Medulla oblongata (tissue), 1 donor: ENCODE measurements around the gene TRIM58.

Experiments
- DNase-seq: peaks from one replicate; pipeline ENCODE4 v3.0.0-alpha.2; 2015; ENCODE audit errors: extremely low spot score

The TRIM58 gene, protein sequence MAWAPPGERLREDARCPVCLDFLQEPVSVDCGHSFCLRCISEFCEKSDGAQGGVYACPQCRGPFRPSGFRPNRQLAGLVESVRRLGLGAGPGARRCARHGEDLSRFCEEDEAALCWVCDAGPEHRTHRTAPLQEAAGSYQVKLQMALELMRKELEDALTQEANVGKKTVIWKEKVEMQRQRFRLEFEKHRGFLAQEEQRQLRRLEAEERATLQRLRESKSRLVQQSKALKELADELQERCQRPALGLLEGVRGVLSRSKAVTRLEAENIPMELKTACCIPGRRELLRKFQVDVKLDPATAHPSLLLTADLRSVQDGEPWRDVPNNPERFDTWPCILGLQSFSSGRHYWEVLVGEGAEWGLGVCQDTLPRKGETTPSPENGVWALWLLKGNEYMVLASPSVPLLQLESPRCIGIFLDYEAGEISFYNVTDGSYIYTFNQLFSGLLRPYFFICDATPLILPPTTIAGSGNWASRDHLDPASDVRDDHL

DNA sequence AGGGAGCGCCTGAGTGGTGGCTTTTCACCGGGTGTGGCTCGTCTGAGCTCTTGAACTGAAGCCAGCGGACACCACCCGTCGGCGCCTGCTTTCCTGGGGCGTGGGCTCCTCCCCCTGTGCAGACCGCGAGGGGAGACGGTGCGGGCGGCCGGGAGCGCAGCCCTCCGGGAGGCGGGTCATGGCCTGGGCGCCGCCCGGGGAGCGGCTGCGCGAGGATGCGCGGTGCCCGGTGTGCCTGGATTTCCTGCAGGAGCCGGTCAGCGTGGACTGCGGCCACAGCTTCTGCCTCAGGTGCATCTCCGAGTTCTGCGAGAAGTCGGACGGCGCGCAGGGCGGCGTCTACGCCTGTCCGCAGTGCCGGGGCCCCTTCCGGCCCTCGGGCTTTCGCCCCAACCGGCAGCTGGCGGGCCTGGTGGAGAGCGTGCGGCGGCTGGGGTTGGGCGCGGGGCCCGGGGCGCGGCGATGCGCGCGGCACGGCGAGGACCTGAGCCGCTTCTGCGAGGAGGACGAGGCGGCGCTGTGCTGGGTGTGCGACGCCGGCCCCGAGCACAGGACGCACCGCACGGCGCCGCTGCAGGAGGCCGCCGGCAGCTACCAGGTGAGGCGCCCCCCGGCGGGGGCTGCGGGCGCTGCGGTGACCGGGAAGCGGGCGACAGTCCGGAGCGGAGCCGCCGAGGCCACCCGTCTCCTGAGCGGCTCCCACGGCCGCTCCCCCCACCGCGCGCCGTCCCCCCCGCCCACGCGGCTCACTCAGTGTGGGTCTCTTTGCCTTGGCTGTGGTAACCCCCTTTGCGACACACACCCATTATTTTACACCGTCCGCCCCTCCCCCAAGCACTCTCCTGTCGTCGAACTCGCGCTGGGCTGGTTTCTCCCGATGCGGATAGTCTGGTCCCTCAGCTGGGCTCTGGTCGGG lies at the start of gene TRIM58:
Gene TRIM58, plus strand, starts transcription at position 119 of the 916 bp plus-strand sequence. Its CDS starts 60 bp downstream, at position 179.
- DNase-seq, result no peak

- no peak for DNase-seq
These were observed 44.4 kb upstream of the TRIM58 start for GRCh38 chr1:247812637-247813036.

GRCh38 chr1:247822060-247822459 lies 34.9 kb upstream of the TRIM58 start:
- DNase-seq, result no peak

- DNase-seq, result no peak
These were observed 33.0 kb upstream of the TRIM58 start, which contains the start of gene OR14A16 for GRCh38 chr1:247824023-247824422. OR14A16 (minus strand) TSS chr1:247824119; CDS start chr1:247815729, 8,390 bp downstream.

DNA sequence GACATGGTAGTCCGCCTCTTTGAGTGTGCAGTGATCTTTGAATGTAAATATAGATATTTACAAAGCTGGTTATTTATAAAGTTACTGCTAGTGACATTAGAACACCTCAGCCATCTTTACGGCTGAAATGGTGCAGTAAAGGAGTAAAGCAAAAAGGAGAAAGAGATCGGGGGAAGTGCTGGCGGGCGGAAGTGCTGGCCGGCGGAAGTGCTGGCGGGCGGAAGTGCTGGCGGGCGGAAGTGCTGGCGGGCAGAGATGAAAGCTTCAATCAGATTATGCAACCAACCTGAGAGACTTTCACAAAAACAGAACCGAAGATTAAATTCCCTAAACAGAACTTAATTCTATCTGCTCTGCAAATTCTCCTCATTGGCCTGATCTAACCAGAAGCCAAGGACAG lies 31.6 kb upstream of the TRIM58 start:
- no peak for DNase-seq

GRCh38 chr1:247829656-247830055 lies 27.3 kb upstream of the TRIM58 start:
- DNase-seq, result no peak

GRCh38 chr1:247833601-247834000 lies 23.4 kb upstream of the TRIM58 start:
- DNase-seq, result no peak

DNA sequence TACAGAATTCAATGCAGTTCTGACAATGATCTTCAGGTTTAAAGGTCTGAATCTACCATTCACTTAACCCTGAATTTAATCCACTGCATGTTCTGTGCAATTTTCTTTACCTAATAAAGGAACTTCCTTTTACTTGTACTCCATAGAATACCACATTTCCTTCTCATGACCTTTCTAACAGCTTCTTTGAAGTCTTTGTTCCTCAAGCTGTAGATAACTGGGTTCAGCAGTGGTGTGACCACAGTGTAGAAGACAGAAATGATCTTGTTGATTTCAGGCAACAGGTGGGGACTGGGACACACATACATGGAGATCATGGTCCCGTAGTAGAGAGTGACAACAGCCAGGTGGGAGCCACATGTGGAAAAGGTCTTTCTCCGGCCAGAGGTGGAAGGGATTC lies 16.2 kb upstream of the TRIM58 start:
- no peak for DNase-seq

DNA sequence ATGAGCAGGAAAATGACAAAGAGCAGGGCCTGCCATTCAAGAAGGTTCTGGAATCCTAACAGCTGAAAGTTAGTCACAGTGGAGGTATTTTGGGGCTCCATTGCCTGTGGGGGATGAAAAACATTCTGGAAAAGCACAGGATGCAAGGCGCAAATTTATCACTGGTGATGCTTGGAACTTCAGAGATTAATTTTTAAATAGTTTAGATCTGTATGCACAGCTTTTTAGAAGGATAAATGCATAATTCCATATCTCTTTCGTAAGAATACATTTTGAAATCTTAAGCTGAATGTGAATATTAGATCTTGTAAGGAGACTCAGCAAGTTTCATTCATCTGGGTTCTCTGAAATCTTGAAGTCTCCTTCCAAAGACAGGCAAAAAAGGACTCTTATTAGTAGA lies 15.2 kb upstream of the TRIM58 start, which contains the start of gene OR11L1:
Gene OR11L1, minus strand, starts transcription at position 101 of the 400 bp plus-strand sequence. Its CDS starts 0 bp downstream, at position 101.
- DNase-seq, result no peak

DNA sequence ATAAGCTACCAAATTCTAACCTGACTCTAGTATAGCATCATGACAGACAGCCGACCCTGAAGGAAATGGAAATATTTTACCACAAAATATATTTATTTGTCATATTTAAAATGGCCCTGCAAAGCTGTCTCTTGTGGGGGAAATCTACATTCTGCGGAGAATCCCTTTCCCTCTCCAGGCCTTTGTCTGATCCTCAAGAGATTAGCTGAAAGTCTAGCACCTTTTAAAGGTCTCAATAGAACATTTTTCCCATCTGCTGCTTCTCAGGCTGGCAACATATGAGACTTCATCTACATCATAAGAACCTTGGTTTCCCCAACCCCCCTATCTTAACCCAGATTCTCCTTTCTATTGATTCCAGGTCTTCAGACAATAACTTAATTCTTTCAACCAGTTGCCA lies 13.6 kb upstream of the TRIM58 start:
- DNase-seq, result no peak

DNA sequence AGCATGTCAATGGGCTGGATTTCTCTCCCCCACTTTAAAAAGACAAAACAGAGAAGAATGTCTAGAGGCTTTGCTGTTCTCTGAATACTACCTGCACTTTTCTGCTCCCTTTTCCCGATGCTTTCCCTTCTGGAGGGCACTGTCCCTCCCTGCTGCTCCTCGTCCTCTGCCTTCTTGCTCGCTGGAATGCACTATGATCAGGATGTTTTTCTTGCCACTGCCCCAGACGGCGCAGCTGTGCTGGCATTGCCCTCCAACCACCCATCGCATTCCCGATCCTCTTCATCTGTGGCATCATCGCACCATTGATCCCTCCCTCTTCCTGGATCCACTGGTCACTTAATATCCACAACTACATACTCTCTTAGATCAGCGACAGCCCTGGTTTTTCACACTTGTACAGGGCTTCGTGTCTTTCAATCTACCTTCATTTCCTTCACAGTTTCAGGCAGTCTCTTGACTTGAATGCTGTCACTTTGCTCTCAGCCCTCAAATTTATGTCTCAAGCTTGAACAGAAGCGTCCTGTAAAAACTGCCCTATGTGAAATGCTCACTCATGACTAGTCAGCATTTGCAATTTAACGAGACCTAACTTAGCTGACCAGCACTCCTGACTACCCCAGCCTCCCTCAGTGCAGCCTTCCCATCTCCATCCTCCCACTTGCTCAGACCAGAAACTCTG lies 11.8 kb upstream of the TRIM58 start:
- no peak for DNase-seq

GRCh38 chr1:247845693-247846017 lies 11.3 kb upstream of the TRIM58 start:
- no peak for DNase-seq

DNA sequence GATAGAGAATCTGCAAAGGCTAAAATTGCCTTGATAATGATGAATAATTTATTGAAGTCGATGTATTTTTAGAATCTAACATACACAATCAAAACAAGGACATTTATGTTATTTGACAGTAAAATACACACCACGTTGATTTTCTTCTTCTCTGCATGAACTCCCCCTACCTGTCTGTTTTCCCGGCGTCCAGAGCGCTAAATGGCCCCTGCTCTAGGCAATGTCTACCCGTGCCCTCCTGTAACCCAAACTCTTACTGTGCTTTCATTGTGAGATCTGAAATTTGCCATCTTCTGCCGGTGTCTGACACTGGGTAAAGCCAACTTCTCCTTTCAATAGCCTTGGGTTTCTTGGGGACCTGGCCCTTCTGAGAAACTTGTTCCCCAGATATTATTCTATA lies 8.6 kb upstream of the TRIM58 start:
- DNase-seq, result no peak

DNA sequence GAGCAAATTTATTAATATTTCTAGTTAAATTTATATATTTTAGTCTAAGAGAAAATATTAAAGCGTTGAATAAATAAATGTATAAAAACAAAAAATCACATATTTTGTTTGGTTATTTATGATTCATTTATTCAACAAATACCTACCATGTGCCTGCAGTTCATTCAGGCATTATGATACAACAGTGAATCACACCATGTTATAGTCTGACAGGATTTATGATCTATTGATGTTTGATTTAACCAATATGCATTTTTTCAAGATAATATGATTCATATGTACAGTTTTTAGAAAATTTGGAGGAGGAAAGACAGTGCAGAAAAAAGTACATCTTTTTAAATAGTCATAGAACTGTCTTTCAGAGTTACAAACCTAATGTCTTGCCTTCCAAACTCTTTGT lies 7.4 kb upstream of the TRIM58 start:
- DNase-seq, result no peak

DNA sequence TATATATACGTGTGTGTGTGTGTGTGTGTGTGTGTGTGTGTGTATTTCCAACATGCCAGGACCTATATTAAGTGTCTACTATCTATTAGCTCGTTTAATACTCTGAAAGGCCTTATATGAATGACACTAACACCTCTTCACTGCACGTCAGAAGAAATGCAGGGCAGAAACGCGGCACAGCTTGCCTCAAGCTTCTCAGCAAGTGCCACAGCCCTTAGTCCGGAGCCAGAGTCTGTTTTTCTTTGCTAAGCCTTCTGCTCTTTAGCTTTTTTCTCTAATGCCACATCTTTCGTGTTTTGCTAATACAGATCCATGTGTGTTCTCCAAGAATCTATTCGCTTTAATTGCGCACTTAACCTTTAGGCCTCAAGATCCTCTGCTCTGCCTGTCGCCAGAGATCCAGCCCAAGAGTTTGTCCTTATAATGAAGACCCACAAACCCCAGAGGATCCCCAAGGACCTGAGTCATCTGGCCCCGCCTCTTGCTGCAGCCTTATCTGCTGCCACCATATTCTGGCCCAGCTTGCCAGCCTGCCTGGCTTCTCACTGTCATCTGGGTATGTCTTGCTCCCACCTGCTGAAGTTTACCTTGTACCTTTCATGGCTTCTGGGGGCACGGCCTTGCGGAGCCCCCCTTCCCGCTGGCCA lies 2.0 kb upstream of the TRIM58 start:
- no peak for DNase-seq

DNA sequence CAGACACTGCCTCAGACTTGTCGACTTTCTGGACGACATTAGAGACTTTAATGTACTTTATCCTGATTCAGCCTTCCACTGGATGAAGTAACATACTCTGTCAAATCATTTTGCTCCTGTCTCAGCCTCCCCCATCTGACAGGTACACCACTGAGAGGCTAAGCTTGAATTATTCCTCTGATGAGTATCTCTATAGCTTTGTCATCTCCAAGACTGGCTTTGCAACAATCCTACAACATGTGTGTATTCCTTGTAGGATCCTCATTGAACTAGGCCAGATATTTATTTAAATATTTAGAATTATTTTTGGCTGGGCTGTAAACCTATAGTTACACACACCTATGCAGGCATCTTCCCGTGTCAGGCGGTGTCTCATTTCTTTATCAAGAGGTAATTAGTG lies 1.1 kb upstream of the TRIM58 start:
- no peak for DNase-seq

DNA sequence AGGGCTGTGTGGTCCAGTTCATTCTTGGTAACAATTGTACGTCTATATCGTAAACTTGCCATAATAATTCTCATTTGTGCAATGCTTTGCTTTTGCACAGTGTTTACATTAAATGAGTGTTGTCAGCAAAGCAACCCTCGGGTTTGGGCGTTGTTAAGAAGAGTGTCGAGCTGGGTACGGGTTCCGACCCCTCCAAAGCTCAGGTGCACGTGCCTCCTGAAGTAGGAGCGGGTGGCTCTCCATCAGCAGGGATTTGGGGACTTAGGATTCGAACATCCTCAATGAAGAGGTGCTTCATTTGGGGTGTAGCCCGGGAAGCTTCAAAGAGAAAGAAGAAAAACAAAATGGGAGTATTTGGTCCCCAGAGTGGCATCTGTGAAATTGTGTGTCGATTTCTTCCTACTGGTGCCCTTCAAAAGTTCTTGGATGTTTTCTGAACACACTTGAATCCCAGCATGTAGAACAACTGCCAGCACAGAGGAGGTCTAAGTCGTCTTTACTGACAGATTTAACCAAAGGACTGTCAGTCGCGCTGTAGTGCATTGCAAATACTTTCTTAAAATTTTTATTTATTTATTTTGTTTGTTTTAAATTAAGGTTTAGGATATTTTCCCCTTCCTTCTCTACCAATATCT lies 1.1 kb downstream of the TRIM58 start:
- no peak for DNase-seq

- no peak for DNase-seq
These were observed 5.8 kb downstream of the TRIM58 start for GRCh38 chr1:247862756-247863155.

GRCh38 chr1:247864644-247865043 lies 7.7 kb downstream of the TRIM58 start:
- no peak for DNase-seq

GRCh38 chr1:247865416-247865815 lies 8.4 kb downstream of the TRIM58 start:
- DNase-seq, result no peak

DNA sequence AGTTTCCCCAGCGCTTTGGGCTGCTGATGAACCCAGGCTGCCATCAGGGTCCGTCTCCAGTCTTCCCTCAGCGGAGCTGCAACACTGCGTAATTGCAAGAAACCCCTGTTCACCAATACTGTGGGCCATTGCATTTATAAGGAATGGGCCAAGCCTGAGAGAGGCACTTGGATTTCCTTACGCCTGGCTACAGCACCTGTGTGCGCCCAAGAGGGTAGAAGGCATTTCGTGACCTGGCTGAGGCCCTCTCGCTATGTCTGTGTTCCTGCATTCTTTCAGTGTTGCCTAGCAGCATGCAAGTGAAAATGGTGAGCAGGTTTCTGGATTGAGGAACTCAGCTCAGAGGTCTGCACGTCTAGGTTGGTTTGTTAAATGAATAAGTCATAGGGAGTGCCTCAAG lies 26.4 kb downstream of the TRIM58 start:
- DNase-seq, result no peak
